Esophagus muscularis mucosa (tissue), 4 donors: ENCODE data around the gene ST3GAL3. TPM values are rescaled to one million over a fixed set of nuclear protein-coding genes. Genes with fewer than 3 reads are reported as not detected.

Experiments
- DNase-seq: peaks from one replicate; pipeline ENCODE4 v3.0.0-alpha.2; 2017; ENCODE audit errors: extremely low spot score
- H3K27ac ChIP-seq, 4 donors: fragments of 200-600 bp; sonication (generic); replicated peaks in 1 of 4; 1 replicate in 3 of 4; 2 replicates in 1 of 4; pipeline ENCODE4 v1.5.1; 2016 to 2019; ENCODE audit warnings: mild to moderate bottlenecking in 1 of 4
- H3K27me3 ChIP-seq, 4 donors: fragments of 200-600 bp; sonication (generic); one replicate each; pipeline versions ENCODE4 v1.5.1 to v1.6.0; 2016 to 2019
- H3K36me3 ChIP-seq, 4 donors: fragments of 200-600 bp; sonication (generic); one replicate each; pipeline ENCODE4 v1.5.1; 2016 to 2019
- H3K4me1 ChIP-seq, 4 donors: fragments of 200-600 bp; sonication (generic); one replicate each; pipeline ENCODE4 v1.5.1; 2016 to 2019
- H3K4me3 ChIP-seq, 4 donors: fragments of 200-600 bp; sonication (generic); 1 replicate in 2 of 4; 2 replicates in 2 of 4; pipeline ENCODE4 v1.5.1; 2016 to 2019; ENCODE audit warnings: mild to moderate bottlenecking in 4 of 4, moderate library complexity in 1 of 4
- H3K9me3 ChIP-seq, 4 donors: fragments of 200-600 bp; sonication (generic); 1 replicate in 3 of 4; 2 replicates in 1 of 4; pipeline ENCODE4 v1.5.1; 2016 to 2019
- EP300 ChIP-seq: sonication (generic); formaldehyde crosslinking; IDR thresholded peaks from one replicate; pipeline ENCODE4 v1.6.1; 2017; ENCODE audit warnings: antibody characterized with exemption
- POLR2A ChIP-seq: fragments of 450-650 bp; IDR thresholded peaks from one replicate; pipeline ENCODE4 v1.6.1; 2017; ENCODE audit warnings: antibody characterized with exemption, moderate library complexity, mild to moderate bottlenecking, low read depth
- POLR2AphosphoS5 ChIP-seq, 2 donors: sonication (generic); formaldehyde crosslinking; IDR thresholded peaks; one replicate each; pipeline ENCODE4 v1.6.1; 2017; ENCODE audit warnings: antibody characterized with exemption in 2 of 2
- WGBS: methylation state at CpG from one replicate; pipeline ENCODE4 v1.1.5; 2018; 5-methylcytosine and 5-hydroxymethylcytosine counted together
- intact Hi-C: fragments of 100-400 bp; cut with DNase I; formaldehyde crosslinking; loops from one replicate; pipeline ENCODE4 v1.15.1; 2023
- total RNA-seq, 4 donors: library from RNA; depleted of rRNA; stranded (reverse); fragments of >200 nt; gene quantifications; one replicate each; pipeline versions ENCODE4 v1.1.0 to v1.2.1, GENCODE V29; 2016
- TF ChIP-seq, protein P1 (sequence below), 3 experiments: fragments of 200-600 bp in 2 of 3; fragments of 450-650 bp in 1 of 3; sonication (generic) in 2 of 3; IDR thresholded peaks; one replicate each; pipeline ENCODE4 v1.5.1; 2017 to 2019; ENCODE audit warnings: antibody characterized with exemption in 3 of 3, mild to moderate bottlenecking in 2 of 3, moderate library complexity in 1 of 3

Gene ST3GAL3
- total RNA-seq, 4 donors from 2014 or later: 23.3 to 37.1 (median 30.1) TPM

DNA sequence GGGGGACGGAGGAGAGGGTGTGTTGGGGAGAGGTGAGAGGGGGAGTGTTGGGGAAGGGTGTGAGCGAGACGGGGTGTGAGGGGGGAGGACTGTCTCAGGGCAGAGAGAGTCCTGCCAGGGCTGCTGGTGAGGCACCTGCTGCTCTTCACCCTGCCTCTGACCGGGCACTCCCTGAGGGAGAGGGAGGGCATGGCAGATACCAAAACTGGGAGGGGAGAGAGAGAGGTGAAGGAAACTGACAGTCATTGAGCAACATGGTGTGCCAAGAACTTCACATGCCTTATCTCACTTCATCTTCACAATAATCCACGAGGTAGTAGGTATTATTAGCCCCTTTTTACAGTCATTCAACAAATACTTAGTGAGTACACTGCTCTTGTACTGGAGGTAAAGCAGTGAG is 164.9 kb downstream of the ST3GAL3 start:
- H3K4me1 ChIP-seq: peaks cover 23 to 34% (median 30%) of the 10 kb centered on the region in 4 donors
- no peaks in the 10 kb centered on the region for H3K36me3 ChIP-seq
- 80% methylated on average over 5 of the region's 5 CpGs for WGBS
- H3K9me3 ChIP-seq: no peaks in the 10 kb centered on the region
- TF ChIP-seq POLR2A (no peak), POLR2AphosphoS5 (IDR thresholded peaks at IDR 0.05) (no peak), EP300 (no peak)
- TF ChIP-seq, protein P1, sequence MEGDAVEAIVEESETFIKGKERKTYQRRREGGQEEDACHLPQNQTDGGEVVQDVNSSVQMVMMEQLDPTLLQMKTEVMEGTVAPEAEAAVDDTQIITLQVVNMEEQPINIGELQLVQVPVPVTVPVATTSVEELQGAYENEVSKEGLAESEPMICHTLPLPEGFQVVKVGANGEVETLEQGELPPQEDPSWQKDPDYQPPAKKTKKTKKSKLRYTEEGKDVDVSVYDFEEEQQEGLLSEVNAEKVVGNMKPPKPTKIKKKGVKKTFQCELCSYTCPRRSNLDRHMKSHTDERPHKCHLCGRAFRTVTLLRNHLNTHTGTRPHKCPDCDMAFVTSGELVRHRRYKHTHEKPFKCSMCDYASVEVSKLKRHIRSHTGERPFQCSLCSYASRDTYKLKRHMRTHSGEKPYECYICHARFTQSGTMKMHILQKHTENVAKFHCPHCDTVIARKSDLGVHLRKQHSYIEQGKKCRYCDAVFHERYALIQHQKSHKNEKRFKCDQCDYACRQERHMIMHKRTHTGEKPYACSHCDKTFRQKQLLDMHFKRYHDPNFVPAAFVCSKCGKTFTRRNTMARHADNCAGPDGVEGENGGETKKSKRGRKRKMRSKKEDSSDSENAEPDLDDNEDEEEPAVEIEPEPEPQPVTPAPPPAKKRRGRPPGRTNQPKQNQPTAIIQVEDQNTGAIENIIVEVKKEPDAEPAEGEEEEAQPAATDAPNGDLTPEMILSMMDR (IDR thresholded peaks at IDR 0.05): no peak
- H3K27me3 ChIP-seq: no peaks in the 10 kb centered on the region
- intact Hi-C loops: no loop called here
- H3K27ac ChIP-seq: no peak overlapping the region
- no peak for DNase-seq
- H3K4me3 ChIP-seq: no peak overlapping the region

DNA sequence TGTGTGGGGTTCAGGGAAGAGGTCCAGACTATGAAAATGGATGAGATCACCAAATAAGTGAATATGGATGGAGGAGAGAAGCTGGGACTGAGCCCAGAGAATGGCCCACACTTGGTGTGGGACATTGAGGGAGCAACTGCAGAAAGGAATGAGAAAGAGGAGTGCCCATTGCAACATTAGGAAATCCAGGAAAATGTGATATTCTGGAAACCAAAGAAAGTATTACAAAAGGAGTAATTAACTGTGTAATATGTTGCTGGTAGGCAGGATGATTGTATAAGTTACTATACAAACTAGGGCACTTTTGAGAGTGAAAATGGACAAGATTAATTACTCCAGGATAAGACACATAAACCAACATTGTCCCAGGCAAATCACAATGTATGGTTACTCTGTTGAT is 166.5 kb downstream of the ST3GAL3 start:
- H3K27me3 ChIP-seq: no peaks in the 10 kb centered on the region
- DNase-seq: no peak

DNA sequence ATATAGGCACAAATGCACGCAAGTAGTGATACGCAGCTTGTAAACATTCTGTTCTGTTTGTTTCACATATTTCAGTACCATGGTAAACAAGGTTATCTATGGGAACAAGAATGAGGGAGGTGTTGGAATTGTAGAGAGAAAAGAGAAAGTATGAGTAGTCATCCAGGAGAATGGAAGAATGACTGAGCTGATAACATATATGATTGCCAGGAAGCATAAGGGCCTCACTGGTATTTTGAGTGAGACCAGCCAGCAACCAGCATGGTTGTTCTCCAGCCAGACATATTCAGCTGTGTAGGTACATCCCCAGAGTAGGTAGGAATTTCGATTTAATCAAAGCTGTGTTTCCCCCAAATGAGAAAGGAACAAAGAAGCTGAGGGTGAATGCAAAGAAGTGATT is 167.4 kb downstream of the ST3GAL3 start:
- no peak for DNase-seq
- H3K36me3 ChIP-seq: no peaks in the 10 kb centered on the region
- no peaks in the 10 kb centered on the region for H3K27me3 ChIP-seq
- WGBS: 100% methylated on average over 3 of the region's 3 CpGs
- peaks cover 6 to 23% (median 15%) of the 10 kb centered on the region in 4 donors for H3K4me1 ChIP-seq
- H3K9me3 ChIP-seq: no peaks in the 10 kb centered on the region
- H3K27ac ChIP-seq: no peak overlapping the region
- TF ChIP-seq POLR2AphosphoS5 (IDR thresholded peaks at IDR 0.05) (no peak), POLR2A (no peak), EP300 (no peak)
- TF ChIP-seq, protein P1 (IDR thresholded peaks at IDR 0.05): no peak
- no peak overlapping the region for H3K4me3 ChIP-seq
- intact Hi-C loops: no loop called here

More for the DNA sequence above, 166.5 kb downstream of the ST3GAL3 start:
- H3K4me3 ChIP-seq: no peak overlapping the region
- H3K4me1 ChIP-seq: peaks cover 11 to 25% (median 15%) of the 10 kb centered on the region in 4 donors
- no peak for TF ChIP-seq EP300
- TF ChIP-seq POLR2A: no peak
- TF ChIP-seq, protein P1 (IDR thresholded peaks at IDR 0.05): no peak
- no peak for TF ChIP-seq POLR2AphosphoS5 (IDR thresholded peaks at IDR 0.05)
- no peaks in the 10 kb centered on the region for H3K9me3 ChIP-seq
- no peak overlapping the region for H3K27ac ChIP-seq
- intact Hi-C loops: no loop called here
- no peaks in the 10 kb centered on the region for H3K36me3 ChIP-seq

DNA sequence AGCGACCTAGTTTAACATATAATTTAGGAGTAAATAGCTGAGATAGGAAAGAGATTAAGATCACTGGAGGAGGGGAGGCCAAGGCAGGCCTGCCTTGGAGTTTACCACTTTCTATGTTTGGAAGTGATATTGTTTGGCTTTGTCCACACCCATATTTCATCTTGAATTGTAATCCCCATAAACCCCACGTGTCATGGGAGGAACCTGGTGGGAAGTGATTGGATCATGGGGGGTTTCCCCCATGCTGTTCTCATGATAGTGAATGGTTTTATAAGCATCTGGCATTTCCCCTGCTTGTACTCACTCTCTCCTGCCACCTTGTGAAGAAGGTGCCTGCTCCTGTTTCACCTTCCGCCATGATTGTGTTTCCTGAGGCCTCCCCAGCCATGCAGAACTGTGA is 168.0 kb downstream of the ST3GAL3 start:
- no peak overlapping the region for H3K27ac ChIP-seq
- 83% methylated on average over 3 of the region's 3 CpGs for WGBS
- intact Hi-C loops: no loop called here
- no peaks in the 10 kb centered on the region for H3K27me3 ChIP-seq
- TF ChIP-seq POLR2A: no peak
- TF ChIP-seq, protein P1 (IDR thresholded peaks at IDR 0.05): no peak
- no peak for TF ChIP-seq POLR2AphosphoS5 (IDR thresholded peaks at IDR 0.05)
- no peak for TF ChIP-seq EP300
- H3K4me3 ChIP-seq: no peak overlapping the region
- DNase-seq: no peak
- H3K9me3 ChIP-seq: no peaks in the 10 kb centered on the region
- no peaks in the 10 kb centered on the region for H3K36me3 ChIP-seq
- H3K4me1 ChIP-seq: peaks cover 2 to 23% (median 13%) of the 10 kb centered on the region in 4 donors

DNA sequence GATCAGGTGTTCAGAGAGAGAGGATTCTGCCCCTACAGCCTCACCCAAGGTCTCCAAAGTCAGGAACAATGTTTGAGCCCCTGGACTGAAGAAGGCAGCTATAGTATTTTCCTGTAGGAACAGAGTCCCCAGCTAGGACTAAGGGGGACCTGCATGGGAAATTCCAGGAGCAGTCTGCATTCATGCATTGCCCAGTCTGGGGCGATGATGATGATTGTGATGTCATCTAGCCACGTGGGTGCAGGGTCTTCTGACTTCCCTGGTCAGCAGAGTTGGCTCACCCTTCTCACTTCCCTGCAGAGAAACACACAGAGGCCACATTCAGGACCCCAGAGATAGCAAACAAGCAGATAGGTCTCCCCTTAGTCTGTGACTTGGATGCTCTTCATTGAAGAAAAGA is 169.8 kb downstream of the ST3GAL3 start:
- Histone ChIP-seq H3K27me3 (no peaks in the 10 kb centered on the region), H3K4me1 (peaks cover 10 to 31% (median 16%) of the 10 kb centered on the region in 4 donors), H3K27ac (no peak overlapping the region), H3K9me3 (no peaks in the 10 kb centered on the region), H3K4me3 (no peak overlapping the region), H3K36me3 (peaks cover 0 to 4% (median 0%) of the 10 kb centered on the region in 4 donors)
- TF ChIP-seq, protein P1 (IDR thresholded peaks at IDR 0.05): no peak
- TF ChIP-seq POLR2AphosphoS5 (IDR thresholded peaks at IDR 0.05): no peak
- no peak for TF ChIP-seq POLR2A
- no peak for TF ChIP-seq EP300
- intact Hi-C loops: no loop called here
- DNase-seq: no peak
- WGBS: 100% methylated on average over 1 of the region's 2 CpGs
